ENCODE results near the gene ACYP1. TPM values are rescaled to one million over a fixed set of nuclear protein-coding genes. Genes with fewer than 3 reads are reported as not detected.
"Not testable (repeated sequence)": the region's sequence is repeated elsewhere in the genome, so short reads cannot be mapped to it uniquely, and the experiment has no call there.

ACYP1 gene
- total RNA-seq, 2 experiments from 2014 or later: 27.7 to 29.0 TPM

DNA sequence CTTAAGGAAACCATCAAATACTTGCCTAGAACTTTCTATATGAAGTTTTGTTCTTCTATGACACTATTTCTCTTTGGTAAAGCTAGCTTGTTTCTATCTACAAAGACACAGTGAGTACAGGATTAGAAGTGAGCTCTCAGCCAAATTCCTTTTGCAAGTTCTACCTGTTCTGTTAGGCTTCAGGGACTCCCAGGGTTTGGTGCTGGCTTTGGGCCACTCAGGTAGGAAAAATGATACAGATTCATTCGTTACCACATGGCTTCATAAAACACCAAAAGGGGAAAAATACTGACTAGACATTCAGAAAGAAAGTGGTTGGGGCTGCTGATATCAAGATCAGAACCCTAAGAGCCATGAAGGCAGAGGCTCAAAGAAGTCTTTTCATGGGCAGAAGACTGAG lies 19.4 kb upstream of the ACYP1 start:
- Mint-ChIP-seq H3K4me3 (no peak overlapping the region), H3K4me1 (peaks cover 7% of the 10 kb centered on the region), H3K27me3 (no peaks in the 10 kb centered on the region), H3K27ac (peak overlapping the region; percentile 32), H3K9me3 (no peaks in the 10 kb centered on the region), H3K36me3 (peaks cover 15% of the 10 kb centered on the region)
- DNase-seq: no peak

DNA sequence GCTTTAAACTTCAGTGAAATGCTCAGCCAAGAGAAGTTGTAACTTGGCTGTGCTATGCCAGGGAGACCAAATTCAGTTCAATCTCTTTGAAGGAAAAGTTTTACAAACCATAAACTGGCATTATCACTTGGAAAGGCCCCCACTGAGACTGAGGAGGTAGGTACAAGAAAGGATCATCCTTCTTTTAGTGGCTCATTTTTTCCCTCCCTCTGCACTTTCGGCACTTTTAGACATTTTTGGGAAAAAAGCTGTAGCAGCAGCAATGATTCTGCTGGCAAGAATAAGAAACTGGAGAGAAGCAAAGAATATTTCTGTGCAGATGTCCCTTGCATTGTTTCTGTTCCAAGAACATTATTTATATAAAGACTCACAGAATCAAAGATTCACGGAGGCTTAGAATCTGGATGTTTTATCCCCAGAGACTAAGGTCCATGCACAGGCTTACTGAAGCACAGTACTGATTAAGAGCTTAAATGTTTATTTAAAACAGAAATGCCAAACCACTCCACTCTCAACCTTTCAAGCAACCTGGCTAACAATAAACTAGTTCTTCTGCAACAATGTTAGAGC lies 17.9 kb upstream of the ACYP1 start:
- H3K27ac Mint-ChIP-seq: no peak overlapping the region
- DNase-seq: no peak
- no peaks in the 10 kb centered on the region for H3K9me3 Mint-ChIP-seq
- peaks cover 11% of the 10 kb centered on the region for H3K36me3 Mint-ChIP-seq
- no peaks in the 10 kb centered on the region for H3K27me3 Mint-ChIP-seq
- peaks cover 11% of the 10 kb centered on the region for H3K4me1 Mint-ChIP-seq
- no peak overlapping the region for H3K4me3 Mint-ChIP-seq

DNA sequence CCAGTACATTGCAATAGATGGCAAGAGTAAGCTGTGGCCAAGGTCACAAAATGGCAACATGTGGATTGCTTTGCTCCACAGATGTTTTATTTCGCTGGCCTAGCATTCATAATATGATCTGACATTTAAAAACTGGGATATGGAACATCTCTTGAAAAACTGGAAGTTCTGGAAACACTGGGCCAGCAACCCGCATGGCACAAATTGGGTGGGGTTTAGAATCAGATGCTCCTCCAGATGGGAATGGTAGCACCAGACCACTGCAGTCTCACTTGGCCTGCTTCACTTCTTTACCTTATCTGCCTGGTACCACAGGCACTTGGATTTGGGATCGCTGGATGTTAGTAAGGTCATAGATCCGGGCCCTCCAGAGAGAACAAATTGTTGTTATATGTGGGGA lies 15.7 kb upstream of the ACYP1 start:
- Mint-ChIP-seq H3K27ac (no peak overlapping the region), H3K9me3 (no peaks in the 10 kb centered on the region), H3K36me3 (peaks cover 11% of the 10 kb centered on the region), H3K27me3 (no peaks in the 10 kb centered on the region), H3K4me3 (no peak overlapping the region), H3K4me1 (peaks cover 11% of the 10 kb centered on the region)
- no peak for DNase-seq

DNA sequence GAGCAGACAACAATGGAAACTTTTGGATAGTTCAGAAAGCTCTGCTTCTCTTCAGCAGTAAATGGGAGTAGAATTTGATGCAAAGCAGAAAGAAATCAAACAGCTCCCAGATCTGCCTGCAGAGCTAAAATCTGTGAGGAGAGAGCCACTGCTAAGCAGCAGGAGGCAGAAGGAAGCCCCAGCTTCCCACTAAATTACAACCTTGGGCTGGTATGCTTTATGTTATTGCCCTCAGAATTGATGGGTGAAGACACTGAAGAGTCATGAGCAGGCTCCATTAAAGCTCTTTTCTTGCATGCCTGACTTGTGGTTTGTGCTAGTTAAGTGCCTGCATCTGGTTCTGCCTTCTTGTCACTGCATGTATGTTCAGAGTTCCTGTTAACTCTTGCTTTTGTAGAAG lies 14.0 kb upstream of the ACYP1 start:
- Mint-ChIP-seq H3K36me3 (peaks cover 11% of the 10 kb centered on the region), H3K4me1 (peaks cover 3% of the 10 kb centered on the region), H3K9me3 (no peaks in the 10 kb centered on the region), H3K4me3 (no peak overlapping the region), H3K27me3 (no peaks in the 10 kb centered on the region), H3K27ac (no peak overlapping the region)
- no peak for DNase-seq

DNA sequence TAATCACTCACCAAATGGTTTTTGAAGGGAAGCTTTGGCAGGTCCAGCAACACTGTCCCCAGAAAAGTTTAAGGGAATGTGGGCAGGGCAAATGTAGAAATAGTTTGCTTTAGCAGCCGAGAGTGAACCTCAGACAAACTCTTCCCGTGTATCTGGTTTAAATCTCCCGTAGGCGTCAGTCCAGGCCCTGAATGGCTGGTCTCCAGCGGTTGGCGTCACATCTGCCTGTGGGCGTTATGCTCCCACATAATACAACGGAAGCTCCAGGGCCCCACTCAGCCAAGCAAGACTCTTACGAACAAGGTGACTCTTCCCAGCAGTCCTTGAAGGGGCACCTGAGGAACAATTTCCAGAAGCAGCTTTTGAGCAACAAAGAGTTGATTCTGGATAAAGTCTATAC lies 6.6 kb upstream of the ACYP1 start:
- no peaks in the 10 kb centered on the region for H3K27me3 Mint-ChIP-seq
- H3K4me1 Mint-ChIP-seq: no peaks in the 10 kb centered on the region
- H3K4me3 Mint-ChIP-seq: no peak overlapping the region
- no peak for DNase-seq
- H3K9me3 Mint-ChIP-seq: no peaks in the 10 kb centered on the region
- H3K36me3 Mint-ChIP-seq: no peaks in the 10 kb centered on the region
- no peak overlapping the region for H3K27ac Mint-ChIP-seq

DNA sequence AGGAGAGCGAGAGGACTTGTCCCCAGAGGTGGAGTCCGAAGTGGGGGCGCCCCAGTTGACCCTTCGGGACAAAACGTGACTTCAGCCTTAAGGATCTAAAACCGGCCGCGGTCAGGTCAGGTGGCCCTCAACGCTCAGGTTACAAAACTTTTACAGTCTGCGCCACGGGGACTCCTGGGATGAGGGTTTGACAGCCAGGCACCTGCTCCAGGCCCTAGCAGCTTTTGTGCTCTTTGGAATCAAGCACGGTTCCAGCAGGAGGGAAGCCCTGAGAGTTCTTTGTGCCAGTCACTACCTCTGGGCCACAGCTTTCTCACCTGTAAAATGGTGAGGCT lies 6.0 kb upstream of the ACYP1 start:
- DNase-seq: no peak
- peak overlapping the region; percentile 39 for H3K27ac Mint-ChIP-seq
- no peak overlapping the region for H3K4me3 Mint-ChIP-seq
- no peaks in the 10 kb centered on the region for H3K36me3 Mint-ChIP-seq
- H3K4me1 Mint-ChIP-seq: peaks cover under 1% of the 10 kb centered on the region
- no peaks in the 10 kb centered on the region for H3K27me3 Mint-ChIP-seq
- H3K9me3 Mint-ChIP-seq: no peaks in the 10 kb centered on the region

DNA sequence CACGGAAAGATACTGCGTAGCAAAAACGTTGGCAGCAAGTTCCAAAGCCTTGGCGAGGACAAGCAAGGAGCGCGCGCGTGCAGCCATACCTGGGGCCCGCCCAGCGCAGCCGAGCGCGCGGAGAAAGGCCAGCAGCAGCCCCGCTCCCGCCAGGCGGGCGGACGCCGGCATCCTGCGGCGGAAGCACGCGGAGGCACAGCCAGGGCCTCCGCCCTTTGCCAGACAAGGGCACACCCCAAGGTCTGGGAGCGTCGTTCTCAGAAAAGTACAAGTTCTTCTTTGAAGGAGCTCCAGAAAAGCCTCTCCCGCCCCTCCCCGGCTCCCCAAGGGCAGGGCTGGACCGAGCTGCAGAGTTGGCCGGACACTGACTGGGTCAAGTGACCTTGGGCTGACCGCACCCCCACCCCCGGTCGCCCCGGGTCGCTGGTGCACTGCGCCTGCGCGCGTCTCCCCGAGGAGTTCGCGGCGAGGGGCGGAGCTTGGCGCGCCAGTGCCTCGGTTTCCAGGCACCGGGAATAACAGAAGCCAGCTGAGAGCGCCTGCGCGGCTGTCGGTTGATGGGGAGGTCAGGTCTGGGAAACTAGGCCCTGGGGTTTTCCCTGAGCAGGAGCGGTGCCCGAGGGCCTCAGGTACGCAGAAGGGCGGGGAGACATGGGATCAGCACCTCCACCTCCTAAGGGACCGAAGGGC lies 5.4 kb upstream of the ACYP1 start, which contains the start of gene ZC2HC1C:
TSS of gene ZC2HC1C (plus strand) at position 521 of the 690 bp plus-strand sequence. CDS start 933 bp downstream, outside the sequence.
- Mint-ChIP-seq H3K9me3 (no peaks in the 10 kb centered on the region), H3K27ac (peak within 1 kb of the TSS; percentile 39), H3K36me3 (no peaks in the 10 kb centered on the region), H3K27me3 (no peaks in the 10 kb centered on the region), H3K4me1 (peaks cover 4% of the 10 kb centered on the region), H3K4me3 (no peak within 1 kb of the TSS)
- peak; percentile 76 for DNase-seq

DNA sequence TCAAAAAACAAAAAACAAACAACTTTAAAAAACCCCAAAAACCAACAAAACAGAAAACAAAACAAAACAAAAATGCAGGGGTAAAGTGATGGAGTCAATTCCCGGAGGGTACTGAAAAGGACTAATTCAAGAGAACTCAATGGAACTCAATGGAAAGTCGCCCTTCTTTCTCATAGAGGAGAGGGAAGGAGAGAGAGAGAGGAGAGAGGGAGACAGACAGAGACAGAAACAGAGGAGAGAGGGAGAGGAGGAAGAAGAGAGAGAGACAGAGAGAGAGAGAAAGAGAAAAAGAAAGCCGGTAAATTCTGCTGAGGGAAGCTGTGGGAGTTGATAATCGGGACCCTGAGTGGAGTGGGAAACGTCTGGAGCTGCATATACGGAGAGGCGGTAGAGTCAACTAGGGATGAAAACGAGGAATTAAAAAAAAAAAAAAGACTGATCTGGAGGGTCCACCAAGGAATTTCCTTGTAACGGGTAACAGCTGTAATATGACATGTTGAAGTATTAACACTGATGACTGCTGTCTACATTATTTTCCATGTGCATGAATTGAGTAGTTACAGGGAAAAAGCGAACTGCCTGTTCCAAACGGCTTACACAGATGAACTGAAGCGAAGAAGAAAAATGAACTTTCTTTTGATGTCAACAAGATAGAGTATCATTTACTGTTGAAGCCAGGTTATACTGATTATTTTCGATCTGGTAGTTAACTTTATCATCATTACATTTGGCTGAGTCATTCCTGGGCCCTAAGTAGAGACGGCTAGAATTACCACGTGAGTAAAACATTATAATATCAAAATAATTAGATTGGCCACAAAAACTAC lies 4.7 kb upstream of the ACYP1 start:
- no peaks in the 10 kb centered on the region for H3K27me3 Mint-ChIP-seq
- H3K36me3 Mint-ChIP-seq: peaks cover 2% of the 10 kb centered on the region
- DNase-seq: no peak
- no peak overlapping the region for H3K4me3 Mint-ChIP-seq
- H3K4me1 Mint-ChIP-seq: peaks cover 10% of the 10 kb centered on the region
- no peak overlapping the region for H3K27ac Mint-ChIP-seq
- no peaks in the 10 kb centered on the region for H3K9me3 Mint-ChIP-seq

DNA sequence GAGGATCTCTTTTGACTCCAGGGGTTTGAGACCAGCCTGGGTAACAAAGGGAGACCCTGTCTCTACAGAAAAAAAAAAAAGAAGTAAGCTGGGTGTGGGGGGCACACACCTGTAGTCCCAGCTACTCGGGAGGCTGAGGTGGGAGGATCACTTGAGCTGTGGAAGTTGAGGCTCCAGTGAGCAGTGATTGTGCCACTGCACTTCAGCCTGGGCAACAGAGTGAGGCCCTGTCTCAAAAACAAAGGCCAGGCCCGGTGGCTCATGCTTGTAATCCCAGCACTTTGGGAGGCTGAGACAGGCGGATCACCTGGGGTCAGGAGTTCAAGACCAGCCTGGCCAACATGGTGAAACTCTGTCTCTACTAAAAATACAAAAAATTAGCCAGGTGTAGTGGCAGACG lies 3.9 kb upstream of the ACYP1 start:
- H3K36me3 Mint-ChIP-seq, H3K27ac Mint-ChIP-seq, H3K9me3 Mint-ChIP-seq, H3K27me3 Mint-ChIP-seq, DNase-seq, H3K4me3 Mint-ChIP-seq: not testable (repeated sequence)
- peaks cover 14% of the 10 kb centered on the region for H3K4me1 Mint-ChIP-seq

DNA sequence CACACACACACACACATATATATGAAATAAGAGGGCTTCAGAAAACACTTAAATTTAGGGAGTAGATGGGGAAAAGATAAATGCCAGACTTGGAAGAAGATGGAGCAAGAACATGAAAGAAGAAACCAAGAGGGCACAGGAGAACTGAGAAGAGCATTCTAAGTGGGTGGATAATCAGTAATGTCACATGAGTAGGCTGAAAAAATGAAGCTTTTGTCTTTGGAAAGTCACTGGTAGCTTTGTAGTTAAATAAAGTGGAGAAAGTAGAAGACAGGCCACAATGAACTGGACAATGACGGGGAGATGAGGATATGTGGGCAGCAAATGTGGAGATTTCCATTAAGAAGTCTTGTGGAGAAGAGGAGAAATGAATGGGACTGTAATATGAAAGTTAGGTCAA lies 3.4 kb upstream of the ACYP1 start:
- no peak for DNase-seq
- H3K4me3 Mint-ChIP-seq: no peak overlapping the region
- peaks cover 17% of the 10 kb centered on the region for H3K4me1 Mint-ChIP-seq
- H3K36me3 Mint-ChIP-seq: peaks cover 4% of the 10 kb centered on the region
- H3K27me3 Mint-ChIP-seq: no peaks in the 10 kb centered on the region
- no peak overlapping the region for H3K27ac Mint-ChIP-seq
- no peaks in the 10 kb centered on the region for H3K9me3 Mint-ChIP-seq

DNA sequence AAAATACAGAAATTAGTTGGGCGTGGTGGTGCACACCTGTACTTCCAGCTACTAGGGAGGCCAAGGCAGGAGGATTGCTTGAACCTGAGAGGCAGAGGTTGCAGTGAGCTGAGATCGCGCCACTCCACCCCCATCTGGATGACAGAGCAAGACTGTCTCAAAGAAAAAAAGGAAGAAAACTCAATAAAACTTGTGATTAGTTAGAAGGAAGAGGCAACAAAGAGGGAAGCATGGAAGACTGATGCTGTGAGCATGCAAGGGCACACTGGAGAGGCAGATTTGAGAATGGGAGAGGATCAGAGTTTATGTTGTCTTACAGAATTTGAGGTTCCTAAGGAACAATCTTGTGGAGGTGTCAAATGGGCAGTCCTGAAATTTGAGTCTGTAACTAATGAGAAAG lies 2.9 kb upstream of the ACYP1 start:
- peaks cover 4% of the 10 kb centered on the region for H3K36me3 Mint-ChIP-seq
- H3K9me3 Mint-ChIP-seq: no peaks in the 10 kb centered on the region
- no peak overlapping the region for H3K4me3 Mint-ChIP-seq
- peaks cover 17% of the 10 kb centered on the region for H3K4me1 Mint-ChIP-seq
- no peak overlapping the region for H3K27ac Mint-ChIP-seq
- DNase-seq: no peak
- H3K27me3 Mint-ChIP-seq: no peaks in the 10 kb centered on the region

DNA sequence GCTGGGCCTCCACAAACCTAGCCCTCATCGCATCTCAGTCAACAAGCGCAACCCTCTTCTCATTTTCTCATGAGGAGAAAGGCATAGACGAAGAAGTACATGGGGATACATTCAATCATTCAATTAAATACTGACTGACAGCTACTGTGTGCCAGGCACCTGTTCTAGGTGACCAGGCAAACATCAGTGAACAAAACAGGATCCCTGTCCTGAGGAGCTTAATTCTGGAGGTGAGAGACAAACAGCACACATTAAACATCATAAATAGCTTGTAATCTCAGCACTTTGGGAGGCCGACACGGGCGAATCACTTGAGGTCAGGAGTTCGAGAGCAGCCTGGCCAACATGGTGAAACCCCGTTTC lies 362 bp upstream of the ACYP1 start:
- Mint-ChIP-seq H3K4me3 (peak overlapping the region; percentile 100), H3K27me3 (no peaks in the 10 kb centered on the region), H3K9me3 (peaks cover 5% of the 10 kb centered on the region), H3K4me1 (peaks cover 27% of the 10 kb centered on the region), H3K36me3 (peaks cover 20% of the 10 kb centered on the region), H3K27ac (peak overlapping the region; percentile 97)
- no peak for DNase-seq

DNA sequence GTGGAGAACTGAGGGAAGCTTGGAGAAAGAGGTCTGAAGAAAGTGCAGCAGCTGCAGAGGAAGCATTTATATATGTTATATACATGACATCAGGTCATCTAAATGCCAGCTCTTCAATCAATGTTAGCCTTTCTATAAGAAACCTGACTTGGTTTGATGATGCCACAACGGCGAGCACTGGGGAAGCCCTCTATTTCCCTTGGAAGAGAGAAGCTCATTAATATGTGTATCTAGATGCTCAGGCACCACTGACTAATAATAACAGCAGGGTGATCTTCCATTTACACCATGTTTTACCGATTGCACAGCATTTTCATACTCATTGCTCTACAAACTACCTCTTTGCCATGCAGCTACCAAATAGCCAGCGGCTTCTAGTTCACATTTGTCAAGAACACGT lies 811 bp downstream of the ACYP1 start:
- Mint-ChIP-seq H3K9me3 (peaks cover 5% of the 10 kb centered on the region), H3K4me3 (peak overlapping the region; percentile 100), H3K27ac (peak overlapping the region; percentile 97), H3K36me3 (peaks cover 27% of the 10 kb centered on the region), H3K4me1 (peaks cover 27% of the 10 kb centered on the region), H3K27me3 (no peaks in the 10 kb centered on the region)
- no peak for DNase-seq

DNA sequence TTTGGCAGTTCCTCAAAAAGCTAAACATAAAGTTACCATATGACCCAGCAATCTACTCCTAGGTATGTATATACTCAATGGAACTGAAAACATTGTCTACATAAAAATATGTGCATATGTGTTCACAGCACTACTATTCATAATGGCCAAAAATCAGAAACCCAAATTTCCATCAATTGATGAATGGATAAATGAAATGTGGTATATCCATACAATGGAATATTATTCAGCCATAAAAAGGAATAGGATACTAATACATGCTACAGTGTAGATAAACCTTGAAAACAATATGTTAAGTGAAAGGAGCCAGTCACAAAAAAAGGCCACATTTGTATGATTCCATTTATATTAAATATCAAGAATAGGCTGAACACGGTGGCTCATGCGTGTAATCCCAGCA lies 3.4 kb downstream of the ACYP1 start:
- no peaks in the 10 kb centered on the region for H3K27me3 Mint-ChIP-seq
- peaks cover 32% of the 10 kb centered on the region for H3K4me1 Mint-ChIP-seq
- peaks cover 39% of the 10 kb centered on the region for H3K36me3 Mint-ChIP-seq
- no peak for DNase-seq
- H3K9me3 Mint-ChIP-seq: peaks cover 5% of the 10 kb centered on the region
- no peak overlapping the region for H3K27ac Mint-ChIP-seq
- no peak overlapping the region for H3K4me3 Mint-ChIP-seq

DNA sequence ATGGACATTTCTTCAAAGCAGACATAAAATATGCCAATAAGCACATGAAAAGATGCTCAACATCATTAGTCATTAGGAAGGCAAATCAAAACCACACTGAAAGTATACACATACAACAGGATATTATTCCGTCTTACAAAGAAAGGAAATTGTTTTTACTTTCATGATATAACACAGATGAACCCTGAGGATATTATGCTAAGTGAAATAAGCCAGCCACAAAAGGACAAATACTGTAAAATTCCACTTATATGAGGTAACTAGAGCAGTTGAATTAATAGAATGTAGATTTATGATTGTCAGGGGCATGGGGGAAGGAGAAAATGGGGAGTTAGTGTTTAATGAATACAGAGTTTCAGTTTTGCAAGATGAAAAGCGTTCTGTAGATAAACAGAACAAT lies 4.2 kb downstream of the ACYP1 start:
- Mint-ChIP-seq H3K4me3 (no peak overlapping the region), H3K27ac (no peak overlapping the region), H3K9me3 (peaks cover 5% of the 10 kb centered on the region), H3K4me1 (peaks cover 31% of the 10 kb centered on the region), H3K27me3 (no peaks in the 10 kb centered on the region), H3K36me3 (peaks cover 43% of the 10 kb centered on the region)
- no peak for DNase-seq

Data from activated naive CD8-positive, alpha-beta T cell treated with anti-CD3 and anti-CD28 coated beads for 36 hours (primary cell).